GM20000 (cell line): Measurements from ENCODE around the gene ZNF296.

Experiments used
- DNase-seq: peaks from one replicate; pipeline ENCODE4 v3.0.0; 2012; ENCODE audit warnings: low spot score
- TF ChIP-seq, protein P1 (sequence below): IDR thresholded peaks from 2 replicates; pipeline ENCODE4 v1.5.1; 2012; ENCODE audit warnings: mild to moderate bottlenecking, control low read depth; ENCODE audit errors: extremely low read depth, missing control alignments

Gene ZNF296

DNA sequence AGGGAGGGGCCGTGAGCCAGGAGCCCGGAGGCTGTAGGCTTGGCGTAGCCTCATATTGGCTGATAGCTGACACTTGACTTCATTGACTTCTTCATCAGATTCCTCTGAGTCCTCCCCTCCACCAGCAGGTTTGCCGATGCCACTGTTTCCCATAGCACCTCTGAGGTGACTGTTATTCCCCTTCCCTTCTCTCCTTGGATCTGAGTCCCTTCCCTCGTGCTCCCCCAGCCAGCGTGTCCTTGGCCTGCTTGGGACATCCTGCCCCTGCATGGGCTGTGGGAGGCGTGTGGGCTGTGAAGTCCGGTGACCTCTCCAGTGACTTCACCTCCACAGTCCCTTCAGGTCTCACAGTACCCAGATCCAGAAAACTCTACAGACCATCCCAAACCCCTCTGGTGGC is 25.5 kb upstream of the ZNF296 start:
- no peak for DNase-seq

DNA sequence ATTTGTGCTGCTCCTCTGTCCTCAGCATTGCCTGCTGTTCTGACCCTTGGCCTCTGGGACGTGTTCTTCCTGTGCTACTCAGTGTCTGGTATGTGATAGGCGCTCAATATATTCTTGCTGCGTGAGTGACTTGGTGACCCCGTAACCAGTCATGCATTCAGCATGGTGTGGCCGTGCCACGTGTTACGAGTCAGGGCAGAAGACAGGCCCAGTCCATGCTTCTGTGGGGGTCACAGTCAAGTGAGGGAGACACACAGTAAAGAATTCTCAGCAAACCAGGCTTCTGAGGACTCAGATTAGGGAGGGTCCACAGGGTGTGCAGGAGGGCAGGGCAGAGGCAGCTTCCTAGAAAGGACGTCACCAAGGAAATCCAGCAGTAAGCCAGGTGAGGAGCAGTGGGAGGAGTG is 24.6 kb upstream of the ZNF296 start:
- TF ChIP-seq, protein P1, sequence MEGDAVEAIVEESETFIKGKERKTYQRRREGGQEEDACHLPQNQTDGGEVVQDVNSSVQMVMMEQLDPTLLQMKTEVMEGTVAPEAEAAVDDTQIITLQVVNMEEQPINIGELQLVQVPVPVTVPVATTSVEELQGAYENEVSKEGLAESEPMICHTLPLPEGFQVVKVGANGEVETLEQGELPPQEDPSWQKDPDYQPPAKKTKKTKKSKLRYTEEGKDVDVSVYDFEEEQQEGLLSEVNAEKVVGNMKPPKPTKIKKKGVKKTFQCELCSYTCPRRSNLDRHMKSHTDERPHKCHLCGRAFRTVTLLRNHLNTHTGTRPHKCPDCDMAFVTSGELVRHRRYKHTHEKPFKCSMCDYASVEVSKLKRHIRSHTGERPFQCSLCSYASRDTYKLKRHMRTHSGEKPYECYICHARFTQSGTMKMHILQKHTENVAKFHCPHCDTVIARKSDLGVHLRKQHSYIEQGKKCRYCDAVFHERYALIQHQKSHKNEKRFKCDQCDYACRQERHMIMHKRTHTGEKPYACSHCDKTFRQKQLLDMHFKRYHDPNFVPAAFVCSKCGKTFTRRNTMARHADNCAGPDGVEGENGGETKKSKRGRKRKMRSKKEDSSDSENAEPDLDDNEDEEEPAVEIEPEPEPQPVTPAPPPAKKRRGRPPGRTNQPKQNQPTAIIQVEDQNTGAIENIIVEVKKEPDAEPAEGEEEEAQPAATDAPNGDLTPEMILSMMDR: no peak
- DNase-seq: no peak

More for the DNA sequence above, 25.5 kb upstream of the ZNF296 start:
- TF ChIP-seq, protein P1: no peak

DNA sequence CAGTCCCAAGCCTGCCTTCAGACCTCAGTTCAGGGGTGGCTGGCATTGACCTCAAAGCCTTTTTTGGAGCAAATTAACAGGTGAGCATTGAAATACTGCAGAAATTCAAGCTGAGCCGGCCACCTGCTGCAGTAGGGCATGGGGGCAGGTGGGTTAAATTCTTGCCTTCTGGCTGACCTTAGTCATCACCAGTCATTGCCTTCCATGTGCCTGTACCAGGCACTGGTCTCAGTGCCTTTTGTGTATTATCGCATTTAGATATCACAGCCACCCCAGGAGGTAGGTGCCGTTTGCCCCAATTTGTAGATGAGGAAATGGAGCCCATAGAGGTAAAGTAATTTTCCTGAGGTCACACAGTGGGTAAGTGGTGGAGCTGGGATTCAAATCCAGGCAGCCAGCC is 23.9 kb upstream of the ZNF296 start:
- DNase-seq: no peak
- TF ChIP-seq, protein P1: no peak

DNA sequence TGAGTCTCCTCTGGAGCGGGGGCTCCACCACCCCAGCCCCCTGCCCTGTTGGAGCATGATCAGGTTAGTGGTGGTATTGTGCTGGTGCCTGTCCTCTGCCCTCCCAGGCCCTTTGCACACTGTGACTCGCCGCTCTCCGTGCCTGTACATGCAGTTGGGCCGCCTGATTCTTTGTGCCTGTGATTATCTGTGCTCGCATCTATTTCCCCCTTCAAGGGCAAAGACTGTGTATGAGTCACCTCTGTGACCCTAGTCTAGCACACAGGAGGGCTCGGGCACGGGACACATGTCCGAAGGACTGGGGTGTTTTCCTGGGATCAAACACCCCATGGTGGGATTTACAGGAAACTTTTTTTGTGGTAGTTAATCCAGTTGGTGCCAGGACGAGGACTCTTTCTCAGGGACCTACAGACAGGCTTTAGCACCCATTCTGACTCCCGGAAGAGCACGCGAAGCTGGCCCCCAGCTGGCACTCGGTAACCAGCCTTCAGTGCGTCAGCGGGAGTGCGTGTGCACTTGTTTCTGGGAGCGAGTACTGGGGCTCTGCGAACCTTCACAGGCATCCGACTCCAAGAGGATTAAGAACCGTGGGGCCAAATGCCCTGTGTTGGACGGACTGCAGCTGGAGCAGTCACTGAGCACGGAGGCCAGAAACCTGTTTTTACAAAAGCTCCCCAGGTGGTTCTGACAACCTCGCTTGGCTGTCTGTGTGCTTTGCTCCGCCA is 23.4 kb upstream of the ZNF296 start:
- no peak for DNase-seq
- TF ChIP-seq, protein P1: no peak

DNA sequence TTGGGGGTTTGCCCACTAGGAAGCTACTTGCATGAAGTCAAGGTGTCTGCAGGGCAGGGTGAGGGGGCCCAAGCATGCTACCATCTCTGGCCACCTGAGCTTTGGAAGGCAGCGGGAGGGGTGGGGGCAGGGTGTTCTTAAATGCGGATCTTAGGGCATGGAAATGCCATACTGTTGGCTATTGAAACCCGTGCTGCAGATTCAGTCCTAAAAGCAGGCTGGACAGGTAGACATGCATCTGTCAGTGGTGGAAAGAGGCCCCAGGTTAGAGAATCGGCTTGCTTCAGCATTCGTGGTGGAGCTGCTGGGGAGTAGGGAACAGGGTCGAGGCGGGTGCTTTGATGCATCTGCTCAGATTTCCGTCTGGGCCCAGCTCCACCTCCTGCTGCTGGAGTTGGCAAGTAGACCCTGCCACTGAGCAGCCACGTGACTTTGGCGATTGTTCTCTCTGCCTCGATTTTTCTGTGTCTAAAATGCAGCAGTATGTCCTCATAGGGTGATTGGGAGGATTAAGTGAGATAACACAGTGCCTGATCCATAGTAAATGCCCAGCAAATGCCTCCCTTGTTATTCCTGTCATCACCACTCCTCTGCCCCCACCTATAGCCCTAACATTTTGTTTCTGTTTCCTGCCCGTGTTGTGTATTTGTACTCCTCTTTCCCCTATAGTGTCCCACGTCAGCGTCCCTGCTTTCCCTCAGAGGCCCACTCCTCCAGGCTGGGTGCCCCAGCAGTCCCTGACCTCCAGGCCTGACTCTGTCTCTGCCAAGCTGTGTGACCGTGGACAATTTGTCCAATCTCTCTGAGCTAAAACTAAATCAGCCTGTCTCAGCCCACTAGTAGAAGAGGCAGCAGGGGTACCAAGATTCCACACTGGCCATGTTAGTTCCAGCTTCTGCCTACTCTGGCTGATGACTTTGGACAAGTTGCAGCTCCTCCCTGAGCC is 22.5 kb upstream of the ZNF296 start:
- TF ChIP-seq, protein P1: no peak

DNA sequence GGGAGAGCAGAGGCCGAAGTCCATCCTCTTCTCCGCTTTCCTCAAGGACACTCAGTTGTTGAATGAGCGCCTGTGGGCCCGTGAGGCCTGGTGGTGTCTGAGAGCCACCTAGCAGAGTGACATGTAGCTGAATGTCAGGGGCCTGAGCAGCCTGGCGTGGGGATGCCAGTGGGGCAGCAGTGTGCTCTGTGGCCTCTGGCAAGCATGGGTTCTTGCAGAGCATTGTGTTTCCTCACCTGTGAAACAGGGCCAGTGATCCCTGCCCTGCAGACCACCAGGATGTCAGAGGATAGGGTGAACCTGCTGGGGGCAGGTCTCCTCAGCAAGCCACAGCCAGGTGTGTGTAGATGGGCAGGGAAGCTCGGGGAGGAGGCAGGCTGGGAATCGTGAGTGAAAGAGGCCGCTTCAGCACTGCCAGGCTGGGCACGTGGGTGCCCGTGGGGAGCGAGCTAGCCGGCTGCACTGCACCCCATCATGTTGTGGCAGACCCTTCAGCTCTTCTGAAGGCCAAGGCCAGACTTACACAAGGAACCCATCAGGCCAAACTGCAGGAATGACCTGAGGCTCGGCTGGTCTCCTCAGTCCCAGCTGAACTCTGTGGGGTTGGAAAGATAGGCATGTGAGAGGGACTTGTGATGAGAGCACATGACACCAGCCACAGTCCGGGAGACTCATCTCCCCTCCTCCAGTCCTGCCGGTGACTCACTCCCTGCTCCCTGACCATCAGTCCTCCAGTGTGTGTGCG is 21.7 kb upstream of the ZNF296 start:
- TF ChIP-seq, protein P1: no peak
- DNase-seq: no peak

More for the DNA sequence above, 22.5 kb upstream of the ZNF296 start:
- no peak for DNase-seq
